AG09319 (cell line): ENCODE measurements around the gene ICAM1.

ENCODE experiments used
- DNase-seq: peaks from one replicate; pipeline ENCODE4 v3.0.0-alpha.2; 2010; ENCODE audit warnings: low read depth; ENCODE audit errors: extremely low read depth
- TF ChIP-seq, protein P1 (sequence below): IDR thresholded peaks from 2 replicates; pipeline ENCODE4 v1.5.1; 2011; ENCODE audit warnings: low read depth, mild to moderate bottlenecking, inconsistent platforms, low read length, moderate library complexity

Gene ICAM1

DNA sequence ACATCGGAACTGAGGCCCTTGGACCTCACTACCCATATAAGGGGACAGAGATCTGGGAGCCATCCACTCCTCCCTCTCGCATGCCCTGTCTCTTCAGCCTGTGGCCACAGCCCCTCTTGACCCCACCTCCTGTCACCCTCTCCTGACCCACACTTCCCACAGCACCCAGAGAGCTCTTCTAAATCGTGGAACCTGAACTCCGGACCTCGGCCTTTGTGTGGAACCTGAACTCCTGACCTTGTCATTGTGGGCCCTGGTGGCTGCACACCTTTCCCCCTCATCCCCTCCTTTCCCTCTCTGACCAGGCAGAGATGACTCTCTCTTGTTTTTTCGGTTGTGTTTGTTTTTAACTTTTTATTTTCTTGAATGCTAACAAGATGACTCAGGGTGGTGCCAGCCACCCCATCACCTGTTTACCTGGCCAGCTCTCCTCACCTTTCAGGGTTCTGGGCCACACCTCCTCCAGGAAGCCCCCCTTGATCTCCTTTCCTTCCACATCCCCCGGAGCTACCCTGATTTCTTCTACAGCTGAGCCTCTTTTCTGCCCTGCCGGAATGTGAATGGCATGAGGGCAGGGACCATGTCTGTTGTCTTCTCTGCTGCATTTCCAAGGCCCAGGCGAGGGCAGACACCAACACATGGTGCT lies 13.8 kb upstream of the ICAM1 start:
- TF ChIP-seq, protein P1, sequence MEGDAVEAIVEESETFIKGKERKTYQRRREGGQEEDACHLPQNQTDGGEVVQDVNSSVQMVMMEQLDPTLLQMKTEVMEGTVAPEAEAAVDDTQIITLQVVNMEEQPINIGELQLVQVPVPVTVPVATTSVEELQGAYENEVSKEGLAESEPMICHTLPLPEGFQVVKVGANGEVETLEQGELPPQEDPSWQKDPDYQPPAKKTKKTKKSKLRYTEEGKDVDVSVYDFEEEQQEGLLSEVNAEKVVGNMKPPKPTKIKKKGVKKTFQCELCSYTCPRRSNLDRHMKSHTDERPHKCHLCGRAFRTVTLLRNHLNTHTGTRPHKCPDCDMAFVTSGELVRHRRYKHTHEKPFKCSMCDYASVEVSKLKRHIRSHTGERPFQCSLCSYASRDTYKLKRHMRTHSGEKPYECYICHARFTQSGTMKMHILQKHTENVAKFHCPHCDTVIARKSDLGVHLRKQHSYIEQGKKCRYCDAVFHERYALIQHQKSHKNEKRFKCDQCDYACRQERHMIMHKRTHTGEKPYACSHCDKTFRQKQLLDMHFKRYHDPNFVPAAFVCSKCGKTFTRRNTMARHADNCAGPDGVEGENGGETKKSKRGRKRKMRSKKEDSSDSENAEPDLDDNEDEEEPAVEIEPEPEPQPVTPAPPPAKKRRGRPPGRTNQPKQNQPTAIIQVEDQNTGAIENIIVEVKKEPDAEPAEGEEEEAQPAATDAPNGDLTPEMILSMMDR = no peak
- DNase-seq = no peak

DNA sequence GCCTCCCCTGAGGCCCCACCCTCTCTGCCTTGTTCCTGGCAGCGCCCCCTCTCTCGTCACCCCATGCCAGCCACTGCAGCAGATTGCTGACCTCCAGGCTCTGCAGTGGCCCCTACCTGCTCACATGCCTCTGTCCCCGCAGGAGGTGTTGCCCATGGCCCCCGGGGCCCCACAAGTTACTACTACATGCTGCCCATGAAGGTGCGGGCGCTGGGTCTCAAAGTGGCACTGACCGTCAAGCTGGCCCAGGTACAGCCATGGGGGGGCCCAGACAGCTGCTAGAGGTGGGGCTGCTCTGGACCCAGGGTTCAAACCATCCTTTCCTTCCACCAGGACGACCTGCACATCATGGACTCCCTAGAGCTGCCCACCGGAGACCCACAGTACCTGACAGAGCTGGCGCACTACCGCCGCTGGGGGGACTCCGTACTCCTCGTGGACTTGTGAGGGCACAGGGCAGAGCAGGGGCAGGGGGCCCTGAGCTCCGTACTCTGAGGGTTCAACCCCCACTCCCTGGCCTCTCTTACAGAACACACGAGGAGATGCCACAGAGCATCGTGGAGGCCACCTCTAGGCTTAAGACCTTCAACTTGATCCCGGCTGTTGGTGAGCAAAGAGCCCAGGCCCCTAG lies 12.7 kb upstream of the ICAM1 start:
- TF ChIP-seq, protein P1 = no peak
- DNase-seq = no peak

DNA sequence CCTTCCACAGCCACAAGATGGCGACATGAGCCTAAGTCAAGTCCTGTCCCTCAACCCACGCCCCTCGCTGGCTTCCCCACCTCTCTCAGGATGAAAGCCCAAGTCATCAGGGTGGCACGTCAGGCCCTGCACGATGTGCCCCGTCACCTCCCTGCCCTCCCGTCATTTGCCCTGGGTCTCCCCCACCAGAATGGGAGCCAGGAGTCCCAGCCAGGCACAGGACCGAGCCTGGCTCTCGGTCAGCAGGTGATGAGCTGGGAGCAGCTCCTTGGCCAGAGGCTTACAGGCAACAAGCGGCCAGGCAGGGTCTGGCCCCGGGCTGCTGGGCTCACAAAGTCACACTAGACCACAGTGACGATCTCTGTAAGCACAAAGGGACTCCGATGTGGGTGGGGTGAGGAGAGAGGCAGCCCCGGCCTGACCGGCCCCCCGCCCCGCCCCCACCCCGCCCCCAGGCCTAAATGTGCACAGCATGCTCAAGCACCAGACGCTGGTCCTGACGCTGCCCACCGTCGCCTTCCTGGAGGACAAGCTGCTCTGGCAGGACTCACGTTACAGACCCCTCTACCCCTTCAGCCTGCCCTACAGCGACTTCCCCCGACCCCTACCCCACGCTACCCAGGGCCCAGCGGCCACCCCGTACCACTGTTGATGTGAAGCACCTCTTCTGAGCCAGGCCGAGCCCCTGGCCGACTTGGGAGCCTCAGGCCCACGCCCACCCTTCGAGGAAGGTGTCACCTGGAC lies 11.6 kb upstream of the ICAM1 start:
- peak; percentile 57 for DNase-seq
- TF ChIP-seq, protein P1 = peak; percentile 73

DNA sequence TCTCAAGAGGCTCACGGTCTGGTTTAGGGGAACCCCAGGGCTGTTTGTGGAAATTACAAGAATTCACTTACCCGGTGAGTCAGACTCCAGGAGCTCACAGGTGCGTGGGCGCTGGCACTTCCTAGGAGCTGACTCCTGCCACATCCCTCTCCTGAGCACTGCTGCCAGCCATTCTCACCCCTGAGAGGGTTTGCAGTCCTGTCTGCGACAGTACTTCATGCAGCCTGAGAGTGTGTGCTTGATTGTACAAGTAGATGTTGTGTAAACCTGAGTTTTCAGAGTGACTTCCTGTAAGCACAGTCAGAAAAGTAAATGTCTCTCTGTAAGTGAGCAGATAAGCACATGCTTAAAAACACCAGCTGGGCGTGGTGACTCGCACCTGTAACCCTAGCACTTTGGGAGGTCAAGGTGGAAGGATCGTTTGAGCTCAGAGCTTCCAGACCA lies 10.8 kb upstream of the ICAM1 start:
- no peak for DNase-seq
- TF ChIP-seq, protein P1 = no peak

DNA sequence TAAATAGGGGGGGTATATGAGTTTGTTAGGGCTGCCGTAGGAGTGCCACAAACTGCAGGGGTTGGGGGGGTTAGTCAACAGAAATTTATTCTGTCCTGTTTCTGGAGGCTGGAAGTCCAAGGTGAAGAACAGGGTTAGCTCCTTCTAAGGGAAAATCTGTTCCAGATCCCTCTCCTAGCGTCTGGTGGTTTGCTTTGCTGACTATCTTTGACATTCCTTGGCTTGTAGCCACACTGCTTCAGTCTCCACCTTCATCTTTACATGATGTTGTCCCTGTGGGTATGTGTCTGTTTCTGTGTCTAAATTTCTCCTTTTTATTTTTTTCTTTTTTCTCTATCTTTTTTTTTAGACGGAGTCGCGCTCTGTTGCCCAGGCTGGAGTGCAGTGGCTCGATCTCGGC lies 8.1 kb upstream of the ICAM1 start:
- TF ChIP-seq, protein P1 = no peak
- no peak for DNase-seq

DNA sequence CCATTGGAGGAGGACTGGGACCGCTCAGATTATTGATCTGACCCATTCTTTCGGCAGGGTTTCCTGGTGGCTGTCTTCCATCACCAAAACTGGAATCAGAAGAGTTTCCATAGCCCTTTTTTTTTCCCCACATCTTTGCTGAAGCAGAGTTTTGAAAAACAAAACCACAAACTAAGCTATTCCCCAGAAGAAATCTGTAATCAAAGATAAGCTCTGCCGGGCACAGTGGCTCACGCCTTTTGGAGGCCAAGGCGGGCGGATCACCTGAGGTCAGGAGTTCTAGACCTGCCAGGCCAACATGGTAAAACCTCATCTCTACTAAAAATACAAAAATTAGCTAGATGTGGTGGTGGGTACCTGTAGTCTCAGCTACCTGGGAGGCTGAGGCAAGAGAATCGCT lies 4.2 kb upstream of the ICAM1 start:
- DNase-seq = no peak
- TF ChIP-seq, protein P1 = no peak

DNA sequence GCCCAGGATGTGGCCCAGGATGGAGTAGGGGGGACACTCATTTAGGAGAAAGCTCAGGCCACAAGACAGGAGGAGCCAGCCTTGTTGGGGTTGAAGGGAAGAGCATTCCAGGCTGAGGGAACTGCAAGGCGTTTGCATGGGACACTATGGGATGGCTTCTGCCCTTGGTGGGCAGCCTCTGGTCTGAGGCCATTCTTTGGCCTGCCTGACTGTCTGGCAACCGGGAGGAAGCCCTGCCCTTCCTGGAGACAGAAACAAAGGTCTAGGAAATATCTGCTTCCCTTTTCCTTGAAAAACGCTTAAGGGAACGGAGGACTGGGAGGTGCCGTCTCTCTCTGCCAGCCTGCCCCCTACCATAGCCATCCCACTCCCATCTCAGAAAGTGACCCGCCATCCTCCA lies 2.8 kb upstream of the ICAM1 start:
- TF ChIP-seq, protein P1 = no peak
- DNase-seq = no peak
